OCI-LY7 (cell line): ENCODE data around the gene CTNNA1. TPM values are rescaled to one million over a fixed set of nuclear protein-coding genes. Genes with fewer than 3 reads are reported as not detected.

ENCODE experiments used
- BruUV-seq: library from RNA; stranded (reverse); fragments of 400-500 nt; replicated peaks from 2 replicates; lab custom pipeline; 2021; lab: Mats Ljungman, UMichigan
- CTCF ChIA-PET: fragments of 300-600 bp; sonication (Branson Sonifier 250); formaldehyde crosslinking; loops from one replicate; lab custom pipeline; 2022; ENCODE audit warnings: antibody characterized with exemption; ENCODE audit not compliant: unreplicated experiment; lab: Charles Lee
- POLR2A ChIA-PET: fragments of 300-600 bp; sonication (Branson Sonifier 250); formaldehyde crosslinking; loops from one replicate; lab custom pipeline; 2022; ENCODE audit warnings: antibody characterized with exemption; lab: Charles Lee
- DNase-seq: peaks from one replicate; pipeline ENCODE4 v3.0.0-alpha.2; 2015; ENCODE audit warnings: low spot score
- H2AFZ ChIP-seq: fragments of 200-600 bp; sonication (generic), shearing (Covaris generic); 2 replicates; pipeline ENCODE4 v1.6.1; 2014; ENCODE audit warnings: mild to moderate bottlenecking, antibody characterized with exemption, low read length, moderate library complexity
- H3K27ac ChIP-seq: fragments of 200-600 bp; sonication (generic); 2 replicates; pipeline ENCODE4 v1.5.1; 2014; ENCODE audit warnings: mixed run types, low read depth, mild to moderate bottlenecking, moderate library complexity, low read length, inconsistent platforms; ENCODE audit not compliant: poor library complexity, severe bottlenecking
- H3K36me3 ChIP-seq: fragments of 200-600 bp; sonication (generic); 2 replicates; pipeline ENCODE4 v1.6.1; 2014; ENCODE audit warnings: mild to moderate bottlenecking, antibody characterized with exemption, low read length, moderate library complexity, mixed read lengths; ENCODE audit not compliant: insufficient read depth
- H3K4me1 ChIP-seq: fragments of 200-600 bp; sonication (generic); 2 replicates; pipeline ENCODE4 v1.5.1; 2014; ENCODE audit warnings: mild to moderate bottlenecking, low read length; ENCODE audit not compliant: insufficient read depth, poor library complexity, severe bottlenecking
- H3K4me2 ChIP-seq: fragments of 200-600 bp; sonication (generic); 2 replicates; pipeline ENCODE4 v1.6.1; 2014; ENCODE audit warnings: mild to moderate bottlenecking, low read length
- H3K4me3 ChIP-seq: fragments of 200-600 bp; sonication (generic); 2 replicates; pipeline ENCODE4 v1.5.1; 2014; ENCODE audit warnings: mild to moderate bottlenecking, low read depth, low read length; ENCODE audit not compliant: poor library complexity, severe bottlenecking
- H3K79me2 ChIP-seq: fragments of 200-600 bp; sonication (generic); 2 replicates; pipeline ENCODE4 v1.6.1; 2016; ENCODE audit warnings: low read depth, mild to moderate bottlenecking, low read length, moderate library complexity, mixed read lengths; ENCODE audit not compliant: insufficient read depth
- H3K9me2 ChIP-seq: fragments of 200-600 bp; sonication (generic); 2 replicates; pipeline ENCODE4 v1.6.1; 2016; ENCODE audit warnings: mild to moderate bottlenecking, low read length, mixed read lengths; ENCODE audit not compliant: insufficient read depth
- H3K9me3 ChIP-seq: fragments of 200-600 bp; sonication (generic); 2 replicates; pipeline ENCODE4 v1.6.1; 2014; ENCODE audit warnings: mild to moderate bottlenecking, mixed run types, low read length, mixed read lengths
- H4K20me1 ChIP-seq: fragments of 200-600 bp; sonication (generic); 2 replicates; pipeline ENCODE4 v1.6.1; 2014; ENCODE audit warnings: mild to moderate bottlenecking, antibody characterized with exemption, low read length, moderate library complexity, mixed read lengths; ENCODE audit not compliant: insufficient read depth
- EZH2phosphoT487 ChIP-seq: fragments of 200-600 bp; sonication (generic); IDR thresholded peaks from 2 replicates; pipeline ENCODE4 v1.6.1; 2018; ENCODE audit warnings: low read depth, borderline replicate concordance, mild to moderate bottlenecking, mixed run types, antibody characterized with exemption, low read length, moderate library complexity, mixed read lengths
- intact Hi-C: fragments of 100-400 bp; cut with micrococcal nuclease; formaldehyde crosslinking; loops from one replicate; pipeline ENCODE4 v1.10.0; 2022; ENCODE audit not compliant: unreplicated experiment
- total RNA-seq, 2 experiments: library from RNA; depleted of rRNA in 1 of 2; stranded (reverse); fragments of >200 nt in 1 of 2; shearing (Covaris generic) in 1 of 2; gene quantifications; 2 replicates each; pipeline ENCODE4 v1.2.3, GENCODE V29; 2014 to 2022
- TF ChIP-seq, protein P1 (sequence below): fragments of 200-600 bp; sonication (generic); conservative IDR thresholded peaks from 2 replicates; pipeline ENCODE4 v1.5.1; 2014; ENCODE audit warnings: mild to moderate bottlenecking, antibody characterized with exemption, low read length, moderate library complexity, mixed read lengths

Gene CTNNA1
- total RNA-seq, 2 experiments from 2014 or later, result 40.4 to 42.7 TPM

DNA sequence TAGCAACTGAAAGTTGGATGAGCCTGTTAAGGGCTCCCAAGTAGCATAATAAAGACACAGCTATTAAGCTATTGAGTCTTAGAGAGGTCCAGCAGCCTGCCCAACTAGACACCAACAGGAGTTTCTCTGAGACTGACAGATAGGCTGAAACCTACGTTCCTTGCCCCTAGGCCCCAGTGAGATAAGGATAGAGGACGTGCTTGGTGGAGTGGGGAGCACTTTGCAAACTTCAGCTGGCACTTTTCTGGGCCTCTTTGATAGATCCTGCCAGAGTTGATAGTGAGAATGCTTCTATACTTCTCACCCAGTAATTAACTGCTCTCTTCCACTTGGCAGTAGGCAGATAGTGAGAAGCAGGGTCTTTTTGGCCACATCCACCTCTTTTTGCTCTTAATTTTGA lies 20.8 kb upstream of the CTNNA1 start:
- H3K9me2 ChIP-seq, result no peaks in the 10 kb centered on the region
- no peak overlapping the region for H3K4me3 ChIP-seq
- H3K4me2 ChIP-seq, result no peak overlapping the region
- H2AFZ ChIP-seq, result no peak overlapping the region
- POLR2A ChIA-PET, result no interaction called here
- intact Hi-C loops, result no loop called here
- H4K20me1 ChIP-seq, result no peaks in the 10 kb centered on the region
- no peaks in the 10 kb centered on the region for H3K36me3 ChIP-seq
- no peaks in the 10 kb centered on the region for H3K9me3 ChIP-seq
- no peaks in the 10 kb centered on the region for H3K79me2 ChIP-seq
- no peaks in the 10 kb centered on the region for H3K4me1 ChIP-seq
- CTCF ChIA-PET, result no interaction called here
- TF ChIP-seq, protein P1, sequence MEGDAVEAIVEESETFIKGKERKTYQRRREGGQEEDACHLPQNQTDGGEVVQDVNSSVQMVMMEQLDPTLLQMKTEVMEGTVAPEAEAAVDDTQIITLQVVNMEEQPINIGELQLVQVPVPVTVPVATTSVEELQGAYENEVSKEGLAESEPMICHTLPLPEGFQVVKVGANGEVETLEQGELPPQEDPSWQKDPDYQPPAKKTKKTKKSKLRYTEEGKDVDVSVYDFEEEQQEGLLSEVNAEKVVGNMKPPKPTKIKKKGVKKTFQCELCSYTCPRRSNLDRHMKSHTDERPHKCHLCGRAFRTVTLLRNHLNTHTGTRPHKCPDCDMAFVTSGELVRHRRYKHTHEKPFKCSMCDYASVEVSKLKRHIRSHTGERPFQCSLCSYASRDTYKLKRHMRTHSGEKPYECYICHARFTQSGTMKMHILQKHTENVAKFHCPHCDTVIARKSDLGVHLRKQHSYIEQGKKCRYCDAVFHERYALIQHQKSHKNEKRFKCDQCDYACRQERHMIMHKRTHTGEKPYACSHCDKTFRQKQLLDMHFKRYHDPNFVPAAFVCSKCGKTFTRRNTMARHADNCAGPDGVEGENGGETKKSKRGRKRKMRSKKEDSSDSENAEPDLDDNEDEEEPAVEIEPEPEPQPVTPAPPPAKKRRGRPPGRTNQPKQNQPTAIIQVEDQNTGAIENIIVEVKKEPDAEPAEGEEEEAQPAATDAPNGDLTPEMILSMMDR, result no peak
- TF ChIP-seq EZH2phosphoT487, result no peak
- H3K27ac ChIP-seq, result no peak overlapping the region
- BruUV-seq, result no TSS peak
- no peak for DNase-seq

DNA sequence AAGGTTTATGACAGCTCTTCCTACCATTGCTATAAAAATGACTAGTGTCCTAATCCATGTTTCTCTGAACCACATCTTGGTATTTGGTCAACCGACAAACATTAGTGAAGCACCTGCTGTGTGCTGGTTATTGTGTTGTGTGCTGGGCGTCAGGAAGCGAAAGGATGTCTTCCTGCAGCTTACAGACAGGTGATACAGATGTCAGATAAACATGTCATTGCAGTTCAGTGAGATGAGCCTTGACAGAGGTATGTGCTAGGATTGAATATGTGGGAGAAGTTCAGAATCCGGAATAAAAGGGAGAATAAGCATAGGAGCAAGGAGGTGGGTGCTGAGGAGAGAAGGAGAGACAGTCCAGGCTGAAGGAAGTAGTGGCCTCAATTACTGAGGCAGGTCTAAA lies 20.3 kb upstream of the CTNNA1 start:
- BruUV-seq, result no TSS peak
- H3K36me3 ChIP-seq, result no peaks in the 10 kb centered on the region
- no peaks in the 10 kb centered on the region for H4K20me1 ChIP-seq
- H3K27ac ChIP-seq, result no peak overlapping the region
- no peaks in the 10 kb centered on the region for H3K4me1 ChIP-seq
- no peak overlapping the region for H3K4me2 ChIP-seq
- DNase-seq, result no peak
- no peak for TF ChIP-seq EZH2phosphoT487
- TF ChIP-seq, protein P1, result no peak
- H2AFZ ChIP-seq, result no peak overlapping the region
- no peak overlapping the region for H3K4me3 ChIP-seq
- H3K9me3 ChIP-seq, result no peaks in the 10 kb centered on the region
- H3K9me2 ChIP-seq, result no peaks in the 10 kb centered on the region
- intact Hi-C loops, result no loop called here
- H3K79me2 ChIP-seq, result no peaks in the 10 kb centered on the region
- POLR2A ChIA-PET, result no interaction called here
- CTCF ChIA-PET, result no interaction called here

DNA sequence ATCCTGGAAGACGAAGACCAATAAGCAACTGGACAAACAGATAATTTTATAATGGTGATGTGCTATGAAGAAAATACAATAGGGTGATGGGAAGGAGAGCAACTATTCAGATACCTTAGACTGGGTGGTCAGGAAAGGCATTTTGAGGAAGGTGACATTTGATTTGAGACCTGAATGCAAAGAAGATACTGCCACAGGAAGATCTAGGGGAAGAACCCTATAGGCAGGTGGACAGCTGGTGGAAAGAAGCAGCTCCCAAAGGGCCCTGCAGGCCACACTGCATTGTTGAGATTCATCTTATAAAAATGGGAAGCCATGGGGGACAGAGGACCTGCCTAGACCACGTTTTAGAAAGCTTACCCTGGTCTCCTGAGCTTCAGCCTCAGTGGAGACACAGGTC lies 19.7 kb upstream of the CTNNA1 start:
- DNase-seq, result no peak
- H3K9me2 ChIP-seq, result no peaks in the 10 kb centered on the region
- no TSS peak for BruUV-seq
- CTCF ChIA-PET, result no interaction called here
- H3K79me2 ChIP-seq, result no peaks in the 10 kb centered on the region
- no peaks in the 10 kb centered on the region for H3K9me3 ChIP-seq
- POLR2A ChIA-PET, result no interaction called here
- no peak overlapping the region for H3K27ac ChIP-seq
- TF ChIP-seq EZH2phosphoT487, result no peak
- TF ChIP-seq, protein P1, result no peak
- H4K20me1 ChIP-seq, result no peaks in the 10 kb centered on the region
- H3K4me3 ChIP-seq, result no peak overlapping the region
- H3K36me3 ChIP-seq, result no peaks in the 10 kb centered on the region
- no peaks in the 10 kb centered on the region for H3K4me1 ChIP-seq
- intact Hi-C loops, result no loop called here
- H3K4me2 ChIP-seq, result no peak overlapping the region
- H2AFZ ChIP-seq, result no peak overlapping the region
